GM12878 (cell line): Measurements from ENCODE around the gene TTYH1. TPM values are rescaled to one million over a fixed set of nuclear protein-coding genes. Genes with fewer than 3 reads are reported as not detected.

Experiments
- ATAC-seq: fragments of 200-7000 bp; cut with Tn5 transposase; 3 replicates; pipeline ENCODE4 v1.9.1; 2020; ENCODE audit warnings: mild to moderate bottlenecking, moderate library complexity
- BruUV-seq: library from RNA; stranded (reverse); fragments of 400-500 nt; replicated peaks from 2 replicates; lab custom pipeline; 2021; lab: Mats Ljungman, UMichigan
- CTCF ChIA-PET: fragments of 300-600 bp; sonication (Branson Sonifier 250); formaldehyde crosslinking; extraction: SDS; loops from one replicate; lab custom pipeline; 2021; ENCODE audit warnings: inconsistent platforms; lab: Yijun Ruan, JAX
- POLR2A ChIA-PET: fragments of 350-600 bp; formaldehyde crosslinking; extraction: SDS; loops from one replicate; lab custom pipeline; 2021; ENCODE audit warnings: inconsistent platforms; lab: Charles Lee
- RAD21 ChIA-PET: fragments of 300-600 bp; sonication (Branson Sonifier 250); formaldehyde crosslinking; loops from one replicate; lab custom pipeline; 2023; ENCODE audit warnings: antibody characterized with exemption; ENCODE audit not compliant: unreplicated experiment; lab: Charles Lee
- SMC1A ChIA-PET: fragments of 300-600 bp; sonication (Branson Sonifier 250); formaldehyde crosslinking; loops from one replicate; lab custom pipeline; 2023; ENCODE audit not compliant: unreplicated experiment, uncharacterized antibody; lab: Charles Lee
- DNase-seq: peaks from one replicate; pipeline ENCODE4 v3.0.0-alpha.2; 2011; ENCODE audit warnings: low read depth, low spot score
- FAIRE-seq: peaks from 3 replicates; lab custom pipeline; 2011; peaks lifted over from hg19 to GRCh38; lab: Jason Lieb, UNC
- H2AFZ ChIP-seq: 2 replicates; pipeline ENCODE4 v1.6.0; 2011; ENCODE audit warnings: low read depth, low read length, control low read depth; ENCODE audit not compliant: control insufficient read depth
- H3K27ac ChIP-seq: 2 replicates; pipeline ENCODE4 v1.5.1; 2011; ENCODE audit warnings: control low read depth; ENCODE audit not compliant: control insufficient read depth, insufficient read depth
- H3K27me3 ChIP-seq, 2 experiments: replicated peaks in 1 of 2; 2 replicates each; pipeline versions ENCODE4 v1.6.0 to v1.6.1; 2011; ENCODE audit warnings: low read length in 1 of 2; ENCODE audit not compliant: control insufficient read depth in 2 of 2, insufficient read depth in 2 of 2
- H3K36me3 ChIP-seq, 2 experiments: 2 replicates each; pipeline ENCODE4 v1.5.1; 2011; ENCODE audit warnings: low read length in 1 of 2; ENCODE audit not compliant: control insufficient read depth in 2 of 2, insufficient read depth in 2 of 2
- H3K4me1 ChIP-seq: 2 replicates; pipeline ENCODE4 v1.6.1; 2011; ENCODE audit warnings: mild to moderate bottlenecking, low read length, moderate library complexity, mixed read lengths; ENCODE audit not compliant: control insufficient read depth, insufficient read depth
- H3K4me2 ChIP-seq: 2 replicates; pipeline ENCODE4 v1.6.0; 2011; ENCODE audit warnings: control low read depth; ENCODE audit not compliant: control insufficient read depth, insufficient read depth
- H3K4me3 ChIP-seq: fragments of 200-600 bp; sonication (generic); 2 replicates; pipeline ENCODE4 v1.5.1; 2016
- H3K79me2 ChIP-seq: 2 replicates; pipeline ENCODE4 v1.6.0; 2011; ENCODE audit warnings: low read length; ENCODE audit not compliant: control insufficient read depth, insufficient read depth
- H3K9ac ChIP-seq: 2 replicates; pipeline ENCODE4 v1.8.0; 2011; ENCODE audit warnings: low read length, control low read depth, mixed read lengths; ENCODE audit not compliant: control insufficient read depth, insufficient read depth
- H3K9me3 ChIP-seq: replicated peaks from 3 replicates; pipeline ENCODE4 v1.5.1; 2011; ENCODE audit warnings: mild to moderate bottlenecking, low read length; ENCODE audit not compliant: control insufficient read depth, insufficient read depth
- H4K20me1 ChIP-seq: 2 replicates; pipeline ENCODE4 v1.6.0; 2011; ENCODE audit not compliant: control insufficient read depth, insufficient read depth
- ATF2 ChIP-seq: IDR thresholded peaks from 2 replicates; pipeline ENCODE4 v1.6.1; 2012; ENCODE audit warnings: low read length, inconsistent platforms
- CBX3 ChIP-seq: fragments of 200-600 bp; sonication (generic); IDR thresholded peaks from 2 replicates; pipeline ENCODE4 v1.6.1; 2016; ENCODE audit warnings: low read depth, borderline replicate concordance
- CHD4 ChIP-seq: fragments of 200-600 bp; sonication (generic); IDR thresholded peaks from 2 replicates; pipeline ENCODE4 v1.6.1; 2016; ENCODE audit warnings: mild to moderate bottlenecking
- IKZF2 ChIP-seq, 2 experiments: fragments of 450-650 bp; IDR thresholded peaks; 2 replicates each; pipeline ENCODE4 v1.6.1; 2017; ENCODE audit warnings: mild to moderate bottlenecking in 2 of 2, moderate library complexity in 2 of 2
- MLLT1 ChIP-seq: fragments of 450-650 bp; IDR thresholded peaks from 2 replicates; pipeline ENCODE4 v1.6.1; 2016; ENCODE audit warnings: mild to moderate bottlenecking
- NFXL1 ChIP-seq: fragments of 450-650 bp; IDR thresholded peaks from 2 replicates; pipeline ENCODE4 v1.6.1; 2017; ENCODE audit warnings: antibody characterized with exemption, mild to moderate bottlenecking, borderline replicate concordance
- REST ChIP-seq: IDR thresholded peaks from 2 replicates; pipeline ENCODE4 v1.6.1; 2012; ENCODE audit warnings: mild to moderate bottlenecking, low read depth, low read length
- SP1 ChIP-seq: IDR thresholded peaks from one replicate; pipeline ENCODE4 v1.6.1; 2011; ENCODE audit warnings: low read depth, low read length
- SRF ChIP-seq, 2 experiments: IDR thresholded peaks; 2 replicates each; pipeline ENCODE4 v1.6.1; 2011; ENCODE audit warnings: low read depth in 2 of 2, low read length in 2 of 2, mild to moderate bottlenecking in 1 of 2, moderate library complexity in 1 of 2
- WRNIP1 ChIP-seq: IDR thresholded peaks from 2 replicates; pipeline ENCODE4 v1.6.1; 2011; ENCODE audit warnings: low read depth, low read length, improper control_type of control experiment, borderline replicate concordance
- WGBS: methylation state at CpG from one replicate; pipeline ENCODE4 v1.1.6; 2016; ENCODE audit warnings: low lambda C conversion rate; ENCODE audit not compliant: insufficient replicate concordance, insufficient coverage; ENCODE audit errors: missing lambda C conversion rate; 5-methylcytosine and 5-hydroxymethylcytosine counted together
- in situ Hi-C: fragments of 300-500 bp; cut with MboI; formaldehyde crosslinking; loops from 9 replicates; pipeline ENCODE4 v1.14.3; 2018; ENCODE audit warnings: mixed read lengths
- intact Hi-C: fragments of 100-400 bp; cut with micrococcal nuclease; formaldehyde crosslinking; loops from one replicate; pipeline ENCODE4 v1.14.2; 2022; ENCODE audit not compliant: unreplicated experiment
- polyA plus RNA-seq, 11 experiments: library from polyadenylated mRNA; depleted of rRNA in 4 of 11; unstranded in 6 of 11; stranded (reverse) in 5 of 11; fragments of >200 nt; fragmentation: Nextera tagmentation in 4 of 11; fragmentation: Illumina TruSeq in 1 of 11; extraction: Ambion mirVana in 4 of 11; extraction: Trizol in 1 of 11; gene quantifications; 1 replicate in 1 of 11; 2 replicates in 10 of 11; pipeline versions ENCODE4 v1.2.1 to v1.2.3, GENCODE V29; 2011 to 2016; ENCODE audit warnings: inconsistent platforms in 2 of 11, missing spikeins in 2 of 11, low read depth in 1 of 11
- total RNA-seq, 4 experiments: library from RNA; depleted of rRNA in 3 of 4; stranded (reverse); fragments of >200 nt in 3 of 4; fragmentation: Illumina TruSeq in 1 of 4; extraction: Trizol in 1 of 4; gene quantifications; 2 replicates each; pipeline versions ENCODE4 v1.2.1 to v1.2.3, GENCODE V29; 2013 to 2021
- TF ChIP-seq, protein P1 (sequence below): fragments of 450-650 bp; IDR thresholded peaks from 2 replicates; pipeline ENCODE4 v1.6.1; 2018; ENCODE audit warnings: borderline replicate concordance, mild to moderate bottlenecking; ENCODE audit not compliant: partially characterized antibody

The TTYH1 gene
- total and polyA plus RNA-seq, 10 of the 15 experiments (the other 5 are each of a cell fraction or from before 2014, with no cell fraction given): 0.01 to 0.36 (median 0.09) TPM; not detected in 3

DNA sequence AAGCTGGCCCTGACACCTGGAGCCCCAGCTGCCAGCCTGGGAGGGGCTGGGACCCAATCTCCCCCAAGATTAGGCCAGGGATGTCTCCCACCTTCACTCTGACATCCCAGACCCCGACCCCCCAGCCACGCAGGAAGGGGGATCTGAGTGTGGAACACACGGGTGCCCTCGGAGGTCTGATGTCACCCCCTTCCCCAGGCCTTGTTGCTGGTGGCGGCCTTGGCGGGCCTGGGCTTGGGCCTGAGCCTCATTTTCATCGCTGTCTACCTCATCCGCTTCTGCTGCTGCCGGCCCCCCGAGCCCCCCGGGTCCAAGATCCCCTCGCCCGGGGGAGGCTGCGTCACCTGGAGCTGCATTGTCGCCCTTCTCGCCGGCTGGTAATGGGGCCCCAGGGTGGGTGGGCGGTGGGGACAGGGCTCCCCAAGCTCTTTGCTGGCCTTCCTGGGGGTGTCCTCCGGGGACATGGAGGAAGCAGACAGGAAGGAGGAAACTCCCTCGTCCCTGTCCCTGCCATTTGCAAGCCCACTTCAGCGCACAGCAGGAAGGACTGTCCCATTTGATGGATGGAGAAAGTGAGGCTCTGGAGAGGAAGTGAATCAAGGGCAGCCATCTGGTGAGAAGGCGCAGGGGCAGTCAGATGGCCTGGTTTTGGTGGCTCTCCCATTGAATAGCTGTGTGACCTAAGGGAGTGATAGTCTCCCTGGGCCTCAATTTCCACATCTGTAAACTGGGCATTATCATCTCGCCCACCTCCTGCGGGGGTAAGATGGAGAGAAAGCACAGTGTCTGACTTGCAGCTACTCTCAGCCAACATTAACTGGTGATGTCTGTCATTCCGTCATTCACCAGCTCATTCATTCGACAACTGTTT lies 3.9 kb downstream of the TTYH1 start (continued):
- TF ChIP-seq, protein P1, sequence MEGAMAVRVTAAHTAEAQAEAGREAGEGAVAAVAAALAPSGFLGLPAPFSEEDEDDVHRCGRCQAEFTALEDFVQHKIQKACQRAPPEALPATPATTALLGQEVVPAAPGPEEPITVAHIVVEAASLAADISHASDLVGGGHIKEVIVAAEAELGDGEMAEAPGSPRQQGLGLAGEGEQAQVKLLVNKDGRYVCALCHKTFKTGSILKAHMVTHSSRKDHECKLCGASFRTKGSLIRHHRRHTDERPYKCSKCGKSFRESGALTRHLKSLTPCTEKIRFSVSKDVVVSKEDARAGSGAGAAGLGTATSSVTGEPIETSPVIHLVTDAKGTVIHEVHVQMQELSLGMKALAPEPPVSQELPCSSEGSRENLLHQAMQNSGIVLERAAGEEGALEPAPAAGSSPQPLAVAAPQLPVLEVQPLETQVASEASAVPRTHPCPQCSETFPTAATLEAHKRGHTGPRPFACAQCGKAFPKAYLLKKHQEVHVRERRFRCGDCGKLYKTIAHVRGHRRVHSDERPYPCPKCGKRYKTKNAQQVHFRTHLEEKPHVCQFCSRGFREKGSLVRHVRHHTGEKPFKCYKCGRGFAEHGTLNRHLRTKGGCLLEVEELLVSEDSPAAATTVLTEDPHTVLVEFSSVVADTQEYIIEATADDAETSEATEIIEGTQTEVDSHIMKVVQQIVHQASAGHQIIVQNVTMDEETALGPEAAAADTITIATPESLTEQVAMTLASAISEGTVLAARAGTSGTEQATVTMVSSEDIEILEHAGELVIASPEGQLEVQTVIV: no peak

GRCh38 chr19:54420068-54420382 lies 4.8 kb downstream of the TTYH1 start:
- Histone ChIP-seq H3K27ac (no peak overlapping the region), H3K4me1 (peaks cover 8% of the 10 kb centered on the region), H3K27me3 (peaks cover 0 to 3% of the 10 kb centered on the region in 2 experiments; a peak in 2 of 4 replicates), H3K4me3 (no peak overlapping the region), H3K4me2 (no peak overlapping the region), H4K20me1 (no peaks in the 10 kb centered on the region), H3K79me2 (no peaks in the 10 kb centered on the region), H3K9me3 (no peaks in the 10 kb centered on the region), H3K36me3 (no peaks in the 10 kb centered on the region), H3K9ac (no peak overlapping the region), H2AFZ (no peak overlapping the region)
- no peak for ATAC-seq
- RAD21 ChIA-PET: no interaction called here
- in situ Hi-C loops (no loop called here), intact Hi-C loops (no loop called here)
- SMC1A ChIA-PET: interaction anchor here (1.3 kb wide), 1 partner anchor 29 kb away, joined by 3 read pairs; no protein-coding TSS in a partner anchor
- FAIRE-seq: no peak
- TF ChIP-seq WRNIP1: no peak
- TF ChIP-seq IKZF2 (IDR thresholded peaks at IDR 0.05): no peak
- TF ChIP-seq CHD4: no peak
- TF ChIP-seq CBX3: no peak
- TF ChIP-seq NFXL1: no peak
- no peak for TF ChIP-seq SP1
- no peak for TF ChIP-seq ATF2
- no peak for TF ChIP-seq SRF (IDR thresholded peaks at IDR 0.05; ENCODE audit: low read depth in 2 of 2, low read length in 2 of 2)
- no peak for TF ChIP-seq REST
- no peak for TF ChIP-seq MLLT1
- no TSS peak for BruUV-seq
- CTCF ChIA-PET: no interaction called here
- DNase-seq: no peak
- POLR2A ChIA-PET: interaction anchor here (0.6 kb wide), 2 partner anchors 16 to 26 kb away, joined by 3 to 4 read pairs; no protein-coding TSS in a partner anchor
- 30% methylated on average over 10 of the region's 10 CpGs for WGBS
